Measurements from ENCODE around the gene CORO1A.

- TF ChIP-seq EZH2 (IDR thresholded peaks at IDR 0.05) (no peak), POLR2AphosphoS5 (IDR thresholded peaks at IDR 0.05; ENCODE audit: borderline replicate concordance, low read depth, low read length) (peak; percentile 65), FOXP2 (optimal IDR thresholded peaks at IDR 0.05; ENCODE audit: control extremely low read depth, extremely low read length, insufficient read depth) (no peak)
Measured at GRCh38 chr16:30183233-30184095, at the start of gene CORO1A.

All from SK-N-MC (cell line).